Small intestine (tissue), 7 donors: ENCODE measurements around the gene PRDM1. TPM values are rescaled to one million over a fixed set of nuclear protein-coding genes. Genes with fewer than 3 reads are reported as not detected.

Source experiments
- DNase-seq, 2 donors: peaks; one replicate each; pipeline versions ENCODE4 v3.0.0 to v3.0.0-alpha.2; 2013
- FAIRE-seq: peaks from 2 replicates; lab custom pipeline; 2012; peaks lifted over from hg19 to GRCh38; lab: Jason Lieb, UNC
- H3K27ac ChIP-seq, 3 donors: one replicate each; pipeline ENCODE4 v1.5.1; 2013; ENCODE audit warnings: low read length in 2 of 3, mild to moderate bottlenecking in 2 of 3, control low read depth in 1 of 3, inconsistent platforms in 1 of 3, low read depth in 1 of 3, moderate library complexity in 1 of 3
- H3K27me3 ChIP-seq, 3 donors: one replicate each; pipeline ENCODE4 v1.6.1; 2013; ENCODE audit warnings: low read length in 3 of 3, inconsistent platforms in 1 of 3; ENCODE audit not compliant: control insufficient read depth in 3 of 3, insufficient read depth in 3 of 3
- H3K36me3 ChIP-seq, 3 donors: one replicate each; pipeline ENCODE4 v1.6.1; 2013; ENCODE audit warnings: low read length in 3 of 3, inconsistent platforms in 1 of 3, low read depth in 1 of 3, mild to moderate bottlenecking in 1 of 3, moderate library complexity in 1 of 3; ENCODE audit not compliant: control insufficient read depth in 3 of 3, insufficient read depth in 2 of 3
- H3K4me1 ChIP-seq, 3 donors: one replicate each; pipeline ENCODE4 v1.6.1; 2013; ENCODE audit warnings: low read length in 2 of 3, inconsistent platforms in 1 of 3, low read depth in 1 of 3, mild to moderate bottlenecking in 1 of 3, moderate library complexity in 1 of 3; ENCODE audit not compliant: control insufficient read depth in 3 of 3, insufficient read depth in 2 of 3
- H3K4me3 ChIP-seq, 3 donors: one replicate each; pipeline ENCODE4 v1.5.1; 2013; ENCODE audit warnings: low read length in 3 of 3, control low read depth in 1 of 3, inconsistent platforms in 1 of 3, low read depth in 1 of 3, mild to moderate bottlenecking in 1 of 3, moderate library complexity in 1 of 3
- H3K9me3 ChIP-seq, 2 donors: one replicate each; pipeline ENCODE4 v1.6.1; 2013; ENCODE audit warnings: low read depth in 1 of 2, low read length in 1 of 2; ENCODE audit not compliant: control insufficient read depth in 2 of 2, insufficient read depth in 1 of 2
- WGBS, 3 donors: extraction: QIAGEN DNeasy Blood & Tissue Kit; methylation state at CpG; one replicate each; pipeline ENCODE4 v1.1.7; 2013; 5-methylcytosine and 5-hydroxymethylcytosine counted together
- polyA plus RNA-seq, 4 donors: library from polyadenylated mRNA; stranded (reverse) in 3 of 4; unstranded in 1 of 4; fragments of 200-250 nt in 3 of 4; fragments of 120-200 nt in 1 of 4; gene quantifications; one replicate each; pipeline versions ENCODE4 v1.2.1 to v1.2.3, GENCODE V29; 2013
- donor health status: healthy with polysubstance abuse.
- donor health status: control.
- donor health status: control.
- donor health status: Bipolar disorder and iron deficiency.
- donor health status: healthy.

The PRDM1 gene
- polyA plus RNA-seq, 4 donors, result 0.67 to 78.6 (median 2.8) TPM

- no peaks in the 10 kb centered on the region for H3K36me3 ChIP-seq
- WGBS, 3 donors, result 45 to 65% (median 61%) methylated on average over 18 of the region's 18 CpGs
- H3K27ac ChIP-seq, result peak overlapping the region in 1 of 3 donors; percentile 39
- FAIRE-seq (no peak), DNase-seq (peak; percentile 50 to 78)
- H3K27me3 ChIP-seq, result peaks cover 0 to 2% (median 0%) of the 10 kb centered on the region in 3 donors
- peaks cover 0 to 4% (median 0%) of the 10 kb centered on the region in 3 donors for H3K4me1 ChIP-seq
- no peak overlapping the region for H3K4me3 ChIP-seq
- no peaks in the 10 kb centered on the region for H3K9me3 ChIP-seq
Observed at GRCh38 chr6:106134906-106135634, 48.9 kb downstream of the PRDM1 start.

GRCh38 chr6:106135911-106136571 lies 49.9 kb downstream of the PRDM1 start:
- H3K36me3 ChIP-seq, result no peaks in the 10 kb centered on the region
- FAIRE-seq (no peak), DNase-seq (no peak)
- H3K27me3 ChIP-seq, result peaks cover 0 to 2% (median 0%) of the 10 kb centered on the region in 3 donors
- H3K4me1 ChIP-seq, result peaks cover 0 to 4% (median 0%) of the 10 kb centered on the region in 3 donors
- WGBS, 3 donors, result 59 to 86% (median 74%) methylated on average over 16 of the region's 16 CpGs
- H3K27ac ChIP-seq, result no peak overlapping the region
- H3K4me3 ChIP-seq, result no peak overlapping the region
- no peaks in the 10 kb centered on the region for H3K9me3 ChIP-seq

DNA sequence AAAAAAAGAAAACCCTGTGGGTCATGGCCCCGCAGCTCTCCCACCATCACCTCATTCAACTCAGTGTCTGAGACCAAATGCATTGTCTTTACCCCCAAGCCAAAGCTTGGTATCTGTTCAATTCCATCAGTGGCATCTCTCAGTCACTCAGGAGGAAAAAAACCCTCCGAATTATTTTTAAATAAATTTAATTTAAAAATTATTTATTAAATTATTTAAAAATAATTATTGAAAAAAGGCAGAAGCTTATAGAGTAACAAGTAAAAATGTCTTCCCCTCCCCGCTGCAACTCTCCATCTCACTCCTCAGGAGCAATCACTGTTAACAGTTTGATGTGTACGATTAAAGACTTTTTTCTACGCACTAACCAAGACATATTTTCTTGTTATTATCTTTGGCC lies 50.7 kb downstream of the PRDM1 start:
- 97 to 99% (median 97%) methylated on average over 5 of the region's 5 CpGs for WGBS, 3 donors
- no peak overlapping the region for H3K4me3 ChIP-seq
- DNase-seq, result no peak
- no peaks in the 10 kb centered on the region for H3K36me3 ChIP-seq
- no peak overlapping the region for H3K27ac ChIP-seq
- H3K9me3 ChIP-seq, result no peaks in the 10 kb centered on the region
- FAIRE-seq, result no peak
- peaks cover 0 to 4% (median 0%) of the 10 kb centered on the region in 3 donors for H3K4me1 ChIP-seq
- peaks cover 0 to 2% (median 0%) of the 10 kb centered on the region in 3 donors for H3K27me3 ChIP-seq

GRCh38 chr6:106138151-106138550 lies 52.0 kb downstream of the PRDM1 start:
- FAIRE-seq (no peak), DNase-seq (no peak)
- H3K36me3 ChIP-seq, result no peaks in the 10 kb centered on the region
- WGBS, 3 donors, result 75 to 80% (median 78%) methylated on average over 6 of the region's 6 CpGs
- H3K4me1 ChIP-seq, result peaks cover 0 to 4% (median 0%) of the 10 kb centered on the region in 3 donors
- no peaks in the 10 kb centered on the region for H3K27me3 ChIP-seq
- no peak overlapping the region for H3K4me3 ChIP-seq
- H3K27ac ChIP-seq, result no peak overlapping the region
- H3K9me3 ChIP-seq, result no peaks in the 10 kb centered on the region

- Histone ChIP-seq H3K27ac (peak overlapping the region in 2 of 3 donors; percentile 67 to 89), H3K4me3 (no peak overlapping the region), H3K36me3 (no peaks in the 10 kb centered on the region), H3K4me1 (no peaks in the 10 kb centered on the region), H3K9me3 (no peaks in the 10 kb centered on the region), H3K27me3 (no peaks in the 10 kb centered on the region)
- DNase-seq (peak in 1 of 2 donors; percentile 36), FAIRE-seq (no peak)
- 68 to 81% (median 69%) methylated on average over 9 of the region's 9 CpGs for WGBS, 3 donors
Observed at GRCh38 chr6:106141441-106142237, 55.5 kb downstream of the PRDM1 start.

GRCh38 chr6:106142876-106143431 lies 56.8 kb downstream of the PRDM1 start:
- no peak for DNase-seq
- Histone ChIP-seq H3K36me3 (no peaks in the 10 kb centered on the region), H3K4me1 (no peaks in the 10 kb centered on the region), H3K9me3 (no peaks in the 10 kb centered on the region), H3K27me3 (no peaks in the 10 kb centered on the region), H3K27ac (peak overlapping the region in 1 of 3 donors; percentile 89), H3K4me3 (no peak overlapping the region)
- no peak for FAIRE-seq
- 81 to 94% (median 87%) methylated on average over 2 of the region's 2 CpGs for WGBS, 3 donors

GRCh38 chr6:106143665-106144064 lies 57.5 kb downstream of the PRDM1 start:
- no peak for DNase-seq
- Histone ChIP-seq H3K4me3 (no peak overlapping the region), H3K9me3 (no peaks in the 10 kb centered on the region), H3K36me3 (no peaks in the 10 kb centered on the region), H3K27me3 (no peaks in the 10 kb centered on the region), H3K4me1 (no peaks in the 10 kb centered on the region), H3K27ac (no peak overlapping the region)
- FAIRE-seq, result no peak
- 83 to 88% (median 86%) methylated on average over 12 of the region's 12 CpGs for WGBS, 3 donors

DNA sequence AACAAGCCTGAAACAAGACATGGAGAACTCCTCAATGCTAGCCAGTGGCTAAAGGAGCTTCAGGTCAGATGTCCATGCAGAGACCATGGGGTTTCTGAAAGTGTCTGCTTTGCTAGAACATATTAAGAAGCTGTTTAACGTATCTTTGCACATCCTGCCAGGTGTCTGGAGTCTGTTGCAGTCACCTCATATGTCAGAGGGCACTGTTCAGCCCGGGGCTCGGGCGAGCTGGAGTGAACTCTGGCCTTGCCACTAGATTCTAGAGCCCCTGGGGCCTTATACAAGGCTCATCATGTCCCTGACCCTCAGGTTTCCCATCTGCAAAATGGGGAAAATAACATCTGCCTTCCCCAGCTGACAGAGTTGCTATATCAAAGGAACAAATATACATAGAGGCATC lies 59.0 kb downstream of the PRDM1 start:
- Histone ChIP-seq H3K4me3 (no peak overlapping the region), H3K9me3 (no peaks in the 10 kb centered on the region), H3K4me1 (no peaks in the 10 kb centered on the region), H3K36me3 (no peaks in the 10 kb centered on the region), H3K27ac (no peak overlapping the region), H3K27me3 (no peaks in the 10 kb centered on the region)
- DNase-seq (no peak), FAIRE-seq (no peak)
- 38 to 58% (median 43%) methylated on average over 4 of the region's 4 CpGs for WGBS, 3 donors
